Rectal smooth muscle tissue (tissue), 1 donor: ENCODE results near the gene GFM1.
"Not testable (repeated sequence)": the region's sequence is repeated elsewhere in the genome, so short reads cannot be mapped to it uniquely, and the experiment has no call there.

ENCODE experiments used
- H3K27ac ChIP-seq: one replicate; pipeline ENCODE4 v1.7.0; 2013; ENCODE audit warnings: low read depth, low read length, inconsistent platforms
- H3K27me3 ChIP-seq: one replicate; pipeline ENCODE4 v1.7.0; 2013; ENCODE audit warnings: low read length; ENCODE audit not compliant: control insufficient read depth, insufficient read depth
- H3K36me3 ChIP-seq: one replicate; pipeline ENCODE4 v1.7.0; 2013; ENCODE audit warnings: low read length; ENCODE audit not compliant: control insufficient read depth, insufficient read depth
- H3K4me1 ChIP-seq: one replicate; pipeline ENCODE4 v1.7.0; 2013; ENCODE audit warnings: low read length; ENCODE audit not compliant: control insufficient read depth, insufficient read depth
- H3K4me3 ChIP-seq: one replicate; pipeline ENCODE4 v1.7.0; 2013; ENCODE audit warnings: low read length
- H3K9ac ChIP-seq: one replicate; pipeline ENCODE4 v1.7.0; 2013; ENCODE audit warnings: low read length

The GFM1 gene

DNA sequence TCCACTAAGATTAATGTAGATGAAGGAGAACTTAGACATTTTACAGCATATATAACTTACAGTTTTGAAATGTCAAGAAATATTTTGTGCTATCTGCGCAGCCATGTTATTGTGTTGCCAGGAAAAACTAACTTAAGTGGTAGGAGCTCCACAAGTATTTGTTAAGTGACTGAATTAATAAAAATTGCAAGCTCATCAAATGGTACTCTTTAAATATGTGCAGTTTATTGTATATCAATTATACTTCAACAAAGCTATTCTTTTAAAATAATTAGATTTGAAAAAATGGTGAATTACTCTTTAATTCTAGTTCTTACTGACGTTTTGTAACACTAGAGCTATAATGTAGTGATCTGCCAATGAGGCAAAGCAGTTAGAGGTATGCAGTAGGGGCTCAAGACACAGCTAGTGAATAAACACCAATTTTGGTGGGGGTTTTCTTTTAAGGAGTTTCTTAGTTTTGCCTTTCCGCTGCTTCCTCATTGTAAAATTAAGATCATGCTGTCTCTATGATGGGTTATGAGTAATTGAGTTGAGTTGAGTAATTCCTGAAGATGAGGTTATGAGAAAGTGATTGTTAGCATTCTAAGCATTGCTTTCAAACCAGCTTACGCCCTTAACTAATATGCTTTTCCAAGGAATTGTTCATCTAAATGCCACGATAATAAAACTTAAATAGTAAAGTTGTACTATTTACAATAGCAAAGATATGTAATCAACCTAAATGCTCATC is 39.1 kb downstream of the GFM1 start:
- H3K4me3 ChIP-seq: no peak overlapping the region
- H3K27me3 ChIP-seq: no peaks in the 10 kb centered on the region
- H3K9ac ChIP-seq: no peak overlapping the region
- no peaks in the 10 kb centered on the region for H3K4me1 ChIP-seq
- H3K36me3 ChIP-seq: peaks cover 6% of the 10 kb centered on the region
- no peak overlapping the region for H3K27ac ChIP-seq

DNA sequence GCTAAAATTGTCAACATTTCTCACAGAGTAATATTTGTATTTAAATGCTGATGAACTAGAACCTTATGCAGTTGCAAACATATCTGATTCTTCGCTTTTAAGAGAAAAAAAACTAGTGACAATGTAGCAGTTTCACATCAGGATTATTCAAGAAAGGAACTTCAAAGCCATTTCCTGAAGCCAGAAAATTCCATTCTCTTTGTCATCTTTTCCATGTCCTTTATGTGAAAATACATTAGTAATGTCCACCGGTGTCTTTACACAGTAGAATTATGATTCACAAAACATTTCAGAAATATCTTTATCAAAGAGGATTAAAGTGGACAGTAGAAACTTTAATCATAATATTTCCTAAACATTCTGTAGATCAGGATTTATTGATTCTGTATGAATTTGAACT is 40.8 kb downstream of the GFM1 start:
- Histone ChIP-seq H3K4me1 (no peaks in the 10 kb centered on the region), H3K36me3 (peaks cover 6% of the 10 kb centered on the region), H3K27me3 (no peaks in the 10 kb centered on the region), H3K9ac (no peak overlapping the region), H3K27ac (no peak overlapping the region), H3K4me3 (no peak overlapping the region)

DNA sequence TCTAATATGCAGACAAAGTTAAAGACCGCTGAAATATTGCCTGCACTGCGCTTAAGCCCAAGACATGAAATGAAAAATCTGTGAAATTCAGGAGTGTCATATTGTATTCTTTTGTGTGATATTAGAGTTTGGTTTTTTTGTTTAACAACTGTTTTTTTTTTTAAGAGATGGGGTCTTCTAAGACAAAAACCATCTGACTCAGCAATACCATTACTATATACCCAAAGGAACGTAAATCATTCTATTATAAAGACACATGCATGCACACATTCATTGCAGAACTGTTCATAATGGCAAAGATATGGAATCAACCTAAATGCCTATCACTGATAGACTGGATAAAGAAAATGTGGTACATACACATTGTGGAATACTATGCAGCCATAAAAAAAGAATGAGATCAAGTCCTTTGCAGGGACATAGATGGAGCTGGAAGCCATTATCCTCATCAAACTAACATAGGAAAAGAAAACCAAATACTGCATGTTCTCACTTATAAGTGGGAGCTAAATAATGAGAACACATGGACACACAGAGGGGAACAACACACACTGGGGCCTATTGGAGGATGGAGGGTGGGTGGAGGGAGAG is 49.6 kb downstream of the GFM1 start:
- H3K27me3 ChIP-seq, H3K27ac ChIP-seq, H3K4me3 ChIP-seq, H3K9ac ChIP-seq, H3K4me1 ChIP-seq: not testable (repeated sequence)
- peaks cover 12% of the 10 kb centered on the region for H3K36me3 ChIP-seq

DNA sequence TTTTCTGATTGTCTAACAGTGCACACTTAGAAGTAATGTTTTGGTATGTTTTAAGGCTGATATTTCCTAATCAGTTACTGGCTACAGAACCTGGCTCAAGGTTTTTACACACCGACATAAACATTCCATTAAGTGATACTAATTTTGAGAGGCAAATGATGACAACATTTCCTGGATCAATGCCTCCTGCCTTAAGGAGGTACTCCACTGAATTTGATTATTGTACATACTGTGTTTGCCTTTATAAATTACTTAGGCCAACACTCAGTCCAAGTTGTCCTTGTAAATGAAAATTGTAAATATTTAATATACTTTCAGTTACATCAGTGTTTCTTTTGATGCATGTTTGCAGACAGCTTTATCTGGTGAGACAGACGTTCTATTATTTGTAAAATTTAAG is 52.3 kb downstream of the GFM1 start:
- Histone ChIP-seq H3K36me3 (peaks cover 8% of the 10 kb centered on the region), H3K4me1 (no peaks in the 10 kb centered on the region), H3K27ac (no peak overlapping the region), H3K27me3 (no peaks in the 10 kb centered on the region), H3K9ac (no peak overlapping the region), H3K4me3 (no peak overlapping the region)

DNA sequence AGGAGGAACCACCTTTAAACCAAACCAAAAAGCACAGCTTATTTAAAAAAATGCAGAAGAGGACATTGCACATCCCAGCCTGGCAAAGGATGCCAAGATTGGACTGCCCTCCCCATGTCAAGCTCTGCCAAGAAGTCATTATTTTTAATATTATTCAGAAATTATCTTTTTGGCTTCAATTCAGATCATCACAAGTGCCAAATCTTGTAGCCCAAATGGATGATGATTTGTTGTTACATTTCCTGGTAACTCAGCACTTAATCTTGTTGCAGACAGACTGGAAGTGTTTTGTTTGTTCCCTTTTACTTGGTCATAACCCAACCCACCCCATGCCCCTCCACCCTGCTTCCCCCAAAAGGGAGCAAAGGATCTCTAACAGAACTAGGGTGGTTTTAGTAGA is 56.2 kb downstream of the GFM1 start:
- Histone ChIP-seq H3K27me3 (no peaks in the 10 kb centered on the region), H3K27ac (no peak overlapping the region), H3K4me1 (no peaks in the 10 kb centered on the region), H3K9ac (no peak overlapping the region), H3K36me3 (no peaks in the 10 kb centered on the region), H3K4me3 (no peak overlapping the region)

DNA sequence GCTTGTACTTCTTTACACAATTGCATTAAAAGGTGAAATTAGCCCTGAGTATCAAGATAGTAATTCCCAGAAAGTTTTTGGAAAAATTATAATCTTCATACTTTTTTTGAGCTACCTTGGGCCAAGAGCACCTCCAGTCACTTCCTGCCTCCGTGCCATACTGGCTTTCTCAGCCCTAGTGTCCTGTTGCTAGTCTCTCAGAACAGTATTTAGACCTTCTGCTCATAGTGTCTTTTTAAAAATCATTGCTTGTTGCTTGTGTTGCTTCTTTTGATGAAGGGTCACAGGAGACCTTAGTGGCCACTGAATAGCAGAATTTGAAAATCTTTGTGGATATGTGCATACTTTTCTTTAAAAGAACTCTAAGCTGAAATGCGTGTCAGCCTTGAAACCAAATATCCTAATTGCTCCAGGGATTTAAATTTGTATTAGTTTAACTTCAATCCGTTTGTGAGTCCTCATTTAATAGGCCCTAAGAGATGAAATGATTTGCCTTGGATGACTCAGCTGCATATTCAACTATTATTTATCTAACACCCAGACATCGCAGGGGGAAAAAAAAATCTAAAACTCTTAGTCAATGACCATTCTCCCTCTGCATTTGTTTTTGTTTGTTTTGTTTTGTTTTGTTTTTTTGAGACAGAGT is 57.2 kb downstream of the GFM1 start:
- H3K9ac ChIP-seq: no peak overlapping the region

DNA sequence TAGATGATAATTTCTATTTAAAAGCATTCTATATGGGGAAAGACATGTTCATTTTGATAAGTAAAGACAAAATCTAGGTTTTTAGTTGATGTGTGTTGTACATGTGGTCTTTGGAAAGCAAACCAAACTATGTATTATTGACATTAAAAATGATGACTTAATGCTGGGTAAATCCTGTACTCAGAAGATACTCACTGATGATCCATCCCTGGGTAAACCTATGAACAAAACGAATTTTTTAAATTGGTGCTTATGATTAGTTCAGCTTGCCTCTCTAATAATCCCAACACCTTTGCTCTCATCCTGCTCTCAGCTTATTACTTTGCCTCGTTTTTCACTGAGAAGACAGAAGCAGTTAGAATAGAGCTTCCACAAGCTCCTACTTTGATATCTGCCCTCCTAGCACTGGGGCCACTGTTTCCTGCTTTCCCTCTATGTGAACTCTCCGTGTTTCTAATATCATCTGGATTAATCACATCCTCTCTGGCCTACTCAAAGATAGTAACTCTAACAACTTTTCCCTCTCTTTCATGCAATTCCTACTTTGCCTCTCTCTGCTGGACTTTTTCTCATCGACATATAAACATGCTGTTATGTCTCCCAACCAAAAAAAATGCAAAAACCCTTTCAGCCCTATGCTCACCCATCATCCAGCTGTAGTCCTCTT is 58.6 kb downstream of the GFM1 start:
- no peak overlapping the region for H3K27ac ChIP-seq
- no peaks in the 10 kb centered on the region for H3K27me3 ChIP-seq
- no peak overlapping the region for H3K9ac ChIP-seq
- no peaks in the 10 kb centered on the region for H3K36me3 ChIP-seq
- H3K4me3 ChIP-seq: no peak overlapping the region
- no peaks in the 10 kb centered on the region for H3K4me1 ChIP-seq

More for the DNA sequence above, 57.2 kb downstream of the GFM1 start:
- no peaks in the 10 kb centered on the region for H3K4me1 ChIP-seq
- H3K27ac ChIP-seq: no peak overlapping the region
- no peak overlapping the region for H3K4me3 ChIP-seq
- H3K36me3 ChIP-seq: no peaks in the 10 kb centered on the region
- H3K27me3 ChIP-seq: no peaks in the 10 kb centered on the region

DNA sequence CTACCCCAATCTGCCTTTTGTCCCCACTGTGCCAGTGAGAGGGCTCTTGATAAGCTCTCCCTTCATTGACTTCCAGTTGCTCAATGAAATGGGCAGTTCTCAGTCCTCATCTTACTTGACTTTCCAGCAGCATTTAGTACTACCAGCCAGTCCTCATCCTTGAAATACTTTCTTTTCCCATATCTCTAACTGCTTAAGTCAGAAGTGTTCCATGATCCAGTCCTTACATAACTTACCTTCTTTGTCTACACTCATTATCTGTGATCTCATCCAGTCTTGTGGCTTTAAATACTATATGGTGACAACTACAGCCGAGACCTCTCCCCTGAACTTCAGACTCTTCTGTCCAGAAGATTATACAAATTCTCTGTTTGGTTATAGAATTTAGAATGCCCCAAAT is 59.2 kb downstream of the GFM1 start:
- Histone ChIP-seq H3K4me3 (no peak overlapping the region), H3K9ac (no peak overlapping the region), H3K27me3 (no peaks in the 10 kb centered on the region), H3K36me3 (no peaks in the 10 kb centered on the region), H3K4me1 (no peaks in the 10 kb centered on the region), H3K27ac (no peak overlapping the region)

DNA sequence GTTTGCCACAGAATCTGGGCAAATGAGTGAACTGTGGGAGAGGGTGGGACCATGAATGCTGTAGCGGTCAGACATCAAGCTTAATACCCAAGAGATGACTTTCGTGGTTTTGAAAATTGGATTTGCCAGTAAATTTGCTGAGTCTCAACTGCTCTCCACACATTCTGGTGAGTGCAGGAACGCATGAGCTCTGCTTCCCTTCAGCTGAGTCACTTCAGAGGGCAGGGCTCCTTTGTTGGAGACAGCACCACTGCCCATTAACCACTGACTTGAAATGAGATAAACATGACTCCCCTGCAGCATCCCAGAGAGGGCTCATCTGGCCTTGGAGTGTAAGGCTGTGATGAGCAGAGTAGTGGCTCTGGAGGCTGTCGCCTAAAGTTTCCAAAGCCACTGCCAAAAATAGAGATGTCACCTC is 65.3 kb downstream of the GFM1 start:
- H3K9ac ChIP-seq: no peak overlapping the region
- H3K27me3 ChIP-seq: no peaks in the 10 kb centered on the region
- peaks cover 4% of the 10 kb centered on the region for H3K36me3 ChIP-seq
- no peak overlapping the region for H3K4me3 ChIP-seq
- H3K27ac ChIP-seq: no peak overlapping the region
- no peaks in the 10 kb centered on the region for H3K4me1 ChIP-seq

DNA sequence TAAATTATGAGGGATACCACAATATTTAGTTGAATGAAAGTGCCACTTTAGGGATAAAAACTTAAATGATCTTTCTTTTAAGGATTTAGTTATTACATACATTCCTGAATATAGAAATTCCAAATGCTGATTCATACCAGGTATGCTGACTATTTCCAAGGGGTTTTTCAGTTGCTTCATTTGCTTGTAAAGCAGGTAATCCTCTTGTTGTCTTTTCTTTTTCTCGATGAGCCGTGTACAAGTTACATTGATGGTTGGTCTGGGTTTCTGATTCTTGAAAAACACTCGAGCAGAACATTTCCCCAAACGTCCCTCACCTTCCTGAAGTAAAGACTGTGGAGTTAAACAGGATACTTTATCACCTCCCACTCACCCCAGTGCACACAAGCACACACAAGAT is 66.3 kb downstream of the GFM1 start:
- Histone ChIP-seq H3K9ac (no peak overlapping the region), H3K27me3 (no peaks in the 10 kb centered on the region), H3K27ac (no peak overlapping the region), H3K4me1 (no peaks in the 10 kb centered on the region), H3K4me3 (no peak overlapping the region), H3K36me3 (peaks cover 4% of the 10 kb centered on the region)

DNA sequence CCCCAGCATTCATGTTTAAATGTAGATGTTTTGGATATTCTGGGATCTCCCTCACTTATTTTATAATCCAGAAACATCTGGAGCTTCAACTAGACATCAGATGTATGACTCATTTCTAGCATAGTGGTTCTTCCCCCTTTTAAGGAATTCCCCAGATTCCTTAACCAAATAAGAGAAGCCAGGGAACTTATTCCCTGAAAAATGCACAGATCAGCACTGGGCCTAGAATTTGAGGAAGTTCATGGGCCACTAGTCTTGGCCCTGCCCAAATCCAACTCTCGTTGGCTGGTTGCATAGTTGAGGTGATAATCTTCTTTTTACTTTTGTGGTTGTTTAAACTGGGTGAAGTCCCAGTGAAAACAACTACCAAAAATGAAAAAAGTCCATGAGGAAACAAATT is 67.6 kb downstream of the GFM1 start:
- peaks cover 6% of the 10 kb centered on the region for H3K36me3 ChIP-seq
- H3K4me1 ChIP-seq: no peaks in the 10 kb centered on the region
- no peak overlapping the region for H3K27ac ChIP-seq
- no peak overlapping the region for H3K4me3 ChIP-seq
- H3K27me3 ChIP-seq: no peaks in the 10 kb centered on the region
- no peak overlapping the region for H3K9ac ChIP-seq

DNA sequence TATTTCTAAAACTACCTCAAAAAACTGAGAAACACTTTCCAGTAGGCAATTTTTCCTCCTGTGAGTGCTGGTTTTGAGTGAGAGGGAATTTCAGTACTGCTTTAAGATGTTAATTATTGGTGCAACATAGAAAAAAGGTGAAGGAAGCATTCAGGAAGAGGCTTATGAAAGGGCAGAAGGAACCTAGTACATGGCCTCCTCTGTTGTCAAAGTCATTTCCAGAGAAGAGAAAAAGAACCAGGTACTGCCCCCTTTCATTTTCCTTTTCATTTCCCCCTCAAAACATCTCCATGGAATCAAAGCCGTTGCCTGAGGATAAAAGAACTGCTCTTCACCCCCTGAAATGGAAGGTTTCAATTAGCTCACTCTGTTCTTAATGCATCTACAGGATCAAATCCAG is 68.1 kb downstream of the GFM1 start:
- no peak overlapping the region for H3K9ac ChIP-seq
- no peaks in the 10 kb centered on the region for H3K27me3 ChIP-seq
- H3K4me3 ChIP-seq: no peak overlapping the region
- H3K27ac ChIP-seq: no peak overlapping the region
- peaks cover 6% of the 10 kb centered on the region for H3K36me3 ChIP-seq
- H3K4me1 ChIP-seq: no peaks in the 10 kb centered on the region
